ENCODE measurements around the gene CYTIP.
A peak's percentile ranks its signal among the peaks of the same experiment; 100 is the strongest.
"Not testable (repeated sequence)": the region's sequence is repeated elsewhere in the genome, so short reads cannot be mapped to it uniquely, and the experiment has no call there.

CYTIP gene

DNA sequence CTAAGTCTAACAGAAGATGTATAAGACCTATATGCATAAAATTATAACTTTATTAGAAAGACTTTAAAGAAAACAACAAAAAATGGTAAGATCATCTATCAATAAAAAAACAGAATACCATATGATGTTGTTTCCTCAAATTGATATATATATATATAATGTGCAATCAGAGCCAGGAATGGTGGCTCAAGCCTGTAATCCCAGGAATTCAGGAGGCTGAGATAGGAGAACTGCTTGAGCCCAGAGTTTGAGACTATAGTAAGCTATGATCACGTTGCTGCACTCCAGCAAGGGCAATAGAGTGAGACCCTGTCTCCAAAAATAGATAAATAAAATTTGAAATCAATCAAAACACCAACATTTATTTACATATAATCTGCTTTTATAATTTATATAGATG is 19.5 kb downstream of the CYTIP start:
- DNase-seq (ENCODE audit: low read depth) = no peak

DNA sequence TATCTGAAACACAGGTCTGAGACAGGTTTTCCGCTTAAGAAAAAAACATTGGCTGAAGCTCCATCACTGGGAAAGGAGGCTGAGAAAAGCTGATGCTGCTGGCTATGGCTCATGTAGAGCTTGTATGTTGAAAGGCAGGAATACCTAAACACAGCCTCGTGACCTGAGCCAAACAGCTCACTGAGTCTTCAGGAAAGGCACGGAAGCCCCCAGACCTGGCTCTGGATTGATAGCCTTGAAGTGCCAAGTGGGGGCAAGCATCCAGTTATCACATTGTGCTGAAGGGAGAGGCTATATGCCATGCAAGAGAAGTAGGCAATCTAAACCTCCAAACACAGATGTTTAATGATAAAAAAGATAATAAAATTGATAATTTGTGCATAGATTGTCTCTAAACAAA is 21.9 kb downstream of the CYTIP start:
- no peak for DNase-seq (ENCODE audit: low read depth)

- no peak for DNase-seq (ENCODE audit: low read depth)
These were observed 22.5 kb downstream of the CYTIP start for GRCh38 chr2:157421331-157421944.

DNA sequence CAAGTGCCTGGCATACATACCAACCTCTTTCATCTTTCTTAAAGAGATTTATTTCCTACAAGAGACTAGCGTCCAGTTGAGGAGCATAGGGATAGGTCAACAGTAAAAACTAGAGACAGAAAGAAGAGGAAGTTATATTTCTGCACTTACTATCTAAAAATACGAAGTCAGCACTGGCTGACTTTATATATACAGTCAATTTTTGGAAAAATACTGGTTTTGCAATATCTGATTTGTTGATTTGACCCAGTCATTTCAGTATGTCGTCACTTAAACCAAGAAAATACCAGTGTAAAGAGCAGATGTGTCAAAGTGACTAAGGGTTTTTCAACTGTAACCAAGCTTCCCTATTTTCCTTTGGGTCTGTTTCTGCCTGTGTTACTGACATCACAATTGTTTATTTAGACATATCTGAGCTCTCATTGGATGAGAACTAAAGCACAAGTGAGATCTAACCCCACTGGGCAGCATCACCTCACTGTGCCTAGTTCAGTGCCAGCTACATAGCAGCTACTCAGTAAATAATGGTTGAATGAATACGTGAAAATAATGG is 23.0 kb downstream of the CYTIP start:
- no peak for DNase-seq (ENCODE audit: low read depth)

DNA sequence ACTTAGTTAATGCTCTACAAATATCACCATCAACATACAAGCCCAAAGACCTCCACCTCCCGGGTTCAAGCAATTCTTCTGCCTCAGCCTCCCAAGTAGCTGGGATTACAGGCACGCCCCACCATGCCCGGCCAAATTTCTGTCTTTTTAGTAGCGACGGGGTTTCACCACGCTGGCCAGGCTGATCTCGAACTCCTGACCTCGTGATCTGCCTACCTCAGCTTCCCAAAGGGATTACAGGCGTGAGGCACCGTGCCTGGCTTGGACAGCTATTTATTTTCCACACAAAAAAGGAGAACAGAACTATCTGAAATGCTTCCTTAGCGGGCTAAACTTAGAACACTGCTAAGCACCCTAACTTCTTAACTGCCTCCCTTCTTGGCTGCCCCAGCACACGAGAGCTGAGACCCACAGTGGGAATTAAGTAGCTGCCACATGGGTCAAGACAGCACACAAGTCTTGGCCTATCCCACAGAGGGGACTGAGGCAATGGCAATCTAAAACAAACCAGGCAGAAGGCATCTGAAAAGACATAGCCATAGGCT is 24.8 kb downstream of the CYTIP start:
- no peak for DNase-seq (ENCODE audit: low read depth)

- DNase-seq (ENCODE audit: low read depth) = no peak
These were observed 25.6 kb downstream of the CYTIP start for GRCh38 chr2:157418239-157418641.

DNA sequence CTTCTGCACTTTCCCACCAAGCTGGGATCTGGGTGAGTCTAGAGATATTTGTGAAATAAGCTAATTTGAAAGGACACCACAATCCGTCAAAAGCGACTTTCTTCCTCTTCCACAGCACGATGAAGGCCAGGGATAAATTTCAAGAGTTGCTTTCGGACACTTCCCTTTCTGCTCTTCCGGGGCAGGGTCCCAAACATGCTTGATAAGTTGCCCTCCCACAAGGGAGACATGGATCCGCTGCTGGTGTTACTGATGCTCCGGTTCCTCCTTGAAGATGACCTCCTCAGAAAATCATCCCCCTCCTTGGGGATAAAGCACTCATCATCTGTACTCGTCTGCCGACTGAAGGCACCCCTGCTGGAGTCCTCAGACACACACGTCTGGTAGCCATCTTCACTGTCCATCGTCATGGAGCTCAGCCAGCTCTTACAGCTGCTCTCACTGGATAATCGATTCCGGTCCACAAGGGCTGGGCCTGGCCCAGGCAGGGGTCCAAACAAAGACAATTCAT is 28.2 kb downstream of the CYTIP start:
- no peak for DNase-seq (ENCODE audit: low read depth)

DNA sequence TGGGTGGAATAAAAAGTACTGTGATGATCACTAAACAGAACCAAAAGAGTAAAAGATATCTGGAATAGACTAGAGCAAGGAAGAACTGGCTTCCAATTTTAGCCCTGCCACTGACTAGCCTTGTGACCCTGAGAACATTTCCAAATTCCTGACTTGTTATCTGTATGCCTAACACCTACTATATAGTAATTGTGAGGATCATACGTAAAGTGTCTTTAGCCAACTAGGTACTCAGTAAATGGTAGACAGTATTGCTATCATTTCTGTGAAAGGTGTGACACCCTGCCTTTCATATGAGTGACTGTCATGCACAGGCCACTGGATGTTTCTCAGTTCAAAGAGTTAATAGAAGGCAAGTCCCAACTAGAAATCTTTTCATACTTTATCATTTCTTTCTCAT is 29.8 kb downstream of the CYTIP start:
- DNase-seq (ENCODE audit: low read depth) = no peak

- DNase-seq (ENCODE audit: low read depth) = peak; percentile 49
These were observed 30.4 kb downstream of the CYTIP start for GRCh38 chr2:157413326-157414035.

- no peak for DNase-seq (ENCODE audit: low read depth)
These were observed 32.1 kb downstream of the CYTIP start for GRCh38 chr2:157411624-157412336.

GRCh38 chr2:157405398-157405797 is 38.5 kb downstream of the CYTIP start:
- DNase-seq (ENCODE audit: low read depth) = not testable (repeated sequence)

DNA sequence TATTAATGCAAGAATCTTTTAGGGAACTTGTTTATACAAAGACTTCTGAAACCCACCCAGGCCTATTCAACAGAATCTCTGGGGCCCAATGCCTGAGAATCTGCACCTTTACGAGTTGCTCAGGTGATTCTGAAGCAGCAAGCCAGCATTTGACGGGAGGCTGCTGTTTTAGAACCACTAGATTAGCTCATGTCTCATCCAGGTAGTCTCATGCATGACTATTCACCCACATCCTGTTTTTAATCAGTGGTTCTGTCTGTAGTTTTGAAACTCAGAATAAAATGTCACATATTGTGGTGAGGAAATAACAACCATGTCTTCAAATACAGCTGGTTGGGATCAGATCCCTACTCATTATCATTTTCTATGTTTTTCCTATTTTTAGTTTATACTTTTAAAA is 39.5 kb downstream of the CYTIP start:
- peak; percentile 52 for DNase-seq (ENCODE audit: low read depth)

- DNase-seq (ENCODE audit: low read depth) = not testable (repeated sequence)
These were observed 40.9 kb downstream of the CYTIP start for GRCh38 chr2:157402801-157403485.

GRCh38 chr2:157395811-157396210 is 48.1 kb downstream of the CYTIP start:
- DNase-seq (ENCODE audit: low read depth) = no peak

DNA sequence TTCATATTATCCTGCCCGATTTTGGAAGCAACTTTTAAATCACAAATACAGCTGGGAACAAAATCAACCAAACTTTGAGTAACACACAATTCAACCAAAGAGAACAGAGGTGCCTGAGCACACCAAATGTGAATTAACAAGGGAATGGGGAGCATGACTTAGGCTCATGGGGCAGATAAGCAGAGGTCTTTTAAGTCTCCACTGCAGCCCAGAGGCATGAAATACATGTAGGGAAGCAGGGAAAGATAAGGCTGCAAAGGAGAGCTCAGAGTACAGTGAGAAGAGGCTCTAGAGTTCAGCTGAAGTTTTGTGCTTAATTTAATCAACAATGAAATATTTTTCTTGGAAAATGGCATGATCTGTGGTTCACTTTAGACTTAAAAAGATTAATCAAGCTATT is 49.0 kb downstream of the CYTIP start:
- DNase-seq (ENCODE audit: low read depth) = no peak

DNA sequence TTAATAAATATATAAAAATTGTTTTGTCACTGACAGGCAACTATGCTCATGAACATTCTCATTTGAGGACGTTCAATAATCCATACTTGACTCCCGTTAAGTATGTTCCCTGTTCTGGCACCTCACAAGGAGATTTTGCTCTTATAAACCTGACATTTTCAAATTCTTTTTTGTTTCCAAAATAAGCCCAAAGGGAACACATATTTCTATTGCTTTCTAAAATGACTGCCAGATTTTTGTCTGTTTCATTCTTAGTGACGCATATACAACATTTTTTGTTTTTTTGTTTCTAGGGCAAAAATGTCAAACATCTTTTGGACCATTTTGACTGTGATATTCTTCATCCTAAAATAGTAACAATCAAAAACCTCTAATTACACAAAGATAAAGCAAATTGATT is 50.5 kb downstream of the CYTIP start:
- no peak for DNase-seq (ENCODE audit: low read depth)

GRCh38 chr2:157388827-157389226 is 55.1 kb downstream of the CYTIP start:
- no peak for DNase-seq (ENCODE audit: low read depth)

- no peak for DNase-seq (ENCODE audit: low read depth)
These were observed 57.1 kb downstream of the CYTIP start for GRCh38 chr2:157386747-157387146.

GRCh38 chr2:157386247-157386646 is 57.6 kb downstream of the CYTIP start:
- no peak for DNase-seq (ENCODE audit: low read depth)

DNA sequence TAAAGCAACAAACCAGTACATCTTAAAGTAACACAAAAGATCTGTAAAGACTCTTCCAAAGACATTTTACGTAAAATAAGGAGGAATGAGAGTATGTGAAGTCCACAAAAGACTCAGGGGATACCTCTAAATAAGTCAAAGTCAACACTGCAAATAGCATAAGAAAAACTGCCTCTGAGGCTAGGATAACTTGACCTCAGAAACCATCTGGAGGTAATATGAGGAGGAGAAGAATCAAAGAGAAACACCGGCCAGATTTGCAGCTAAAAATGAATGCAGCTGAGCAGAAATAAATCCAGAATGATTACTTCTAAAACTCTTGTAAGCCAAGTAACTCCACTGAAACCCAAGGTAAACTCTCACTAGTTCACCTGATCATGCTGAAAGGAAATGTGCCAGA is 66.0 kb downstream of the CYTIP start:
- DNase-seq (ENCODE audit: low read depth) = no peak

GRCh38 chr2:157376041-157376440 is 67.8 kb downstream of the CYTIP start:
- no peak for DNase-seq (ENCODE audit: low read depth)

DNA sequence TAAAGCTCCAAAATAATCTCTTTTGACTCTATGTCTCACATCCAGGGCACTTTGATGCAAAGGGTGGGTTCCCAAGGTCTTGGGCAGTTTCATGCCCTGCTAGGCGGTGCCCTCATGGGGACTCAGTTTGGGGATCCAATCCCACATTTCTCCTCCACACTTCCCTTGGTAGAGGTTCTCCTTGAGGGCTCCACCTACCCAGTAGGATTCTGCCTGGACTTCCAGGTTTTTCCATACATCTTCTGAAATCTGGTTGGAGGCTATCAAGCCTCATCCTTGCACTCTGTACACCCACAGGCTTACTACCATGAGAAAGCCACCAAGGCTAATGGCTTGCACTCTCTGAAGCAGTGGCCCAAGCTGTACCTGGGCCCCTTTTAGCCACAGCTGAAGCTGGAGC is 68.5 kb downstream of the CYTIP start:
- DNase-seq (ENCODE audit: low read depth) = no peak
